GM20000 (cell line): ENCODE measurements around the gene SEL1L.

ENCODE experiments used
- DNase-seq: peaks from one replicate; pipeline ENCODE4 v3.0.0; 2012; ENCODE audit warnings: low spot score
- CTCF ChIP-seq: IDR thresholded peaks from 2 replicates; pipeline ENCODE4 v1.5.1; 2012; ENCODE audit warnings: mild to moderate bottlenecking, control low read depth; ENCODE audit errors: extremely low read depth, missing control alignments

Gene SEL1L

DNA sequence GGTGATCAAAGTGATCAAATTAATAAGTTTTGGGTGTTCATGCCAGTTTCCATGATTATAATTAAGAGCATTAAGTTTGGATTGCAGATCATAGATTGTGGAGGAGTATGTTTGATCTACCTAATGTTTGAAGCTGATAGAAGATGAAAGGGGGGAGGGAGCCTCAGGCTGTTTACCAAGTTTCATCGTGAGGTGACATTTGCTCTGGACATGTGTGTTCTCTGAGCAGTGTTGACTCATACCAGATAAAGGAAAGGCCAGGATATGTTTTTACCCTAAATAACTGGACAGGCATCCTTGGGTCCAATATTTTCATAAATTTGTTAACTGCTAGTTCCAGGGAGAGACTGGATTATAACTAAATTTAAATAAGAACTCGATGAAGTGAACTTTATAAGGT, 3.5 kb upstream of the SEL1L start:
- TF ChIP-seq CTCF: no peak

DNA sequence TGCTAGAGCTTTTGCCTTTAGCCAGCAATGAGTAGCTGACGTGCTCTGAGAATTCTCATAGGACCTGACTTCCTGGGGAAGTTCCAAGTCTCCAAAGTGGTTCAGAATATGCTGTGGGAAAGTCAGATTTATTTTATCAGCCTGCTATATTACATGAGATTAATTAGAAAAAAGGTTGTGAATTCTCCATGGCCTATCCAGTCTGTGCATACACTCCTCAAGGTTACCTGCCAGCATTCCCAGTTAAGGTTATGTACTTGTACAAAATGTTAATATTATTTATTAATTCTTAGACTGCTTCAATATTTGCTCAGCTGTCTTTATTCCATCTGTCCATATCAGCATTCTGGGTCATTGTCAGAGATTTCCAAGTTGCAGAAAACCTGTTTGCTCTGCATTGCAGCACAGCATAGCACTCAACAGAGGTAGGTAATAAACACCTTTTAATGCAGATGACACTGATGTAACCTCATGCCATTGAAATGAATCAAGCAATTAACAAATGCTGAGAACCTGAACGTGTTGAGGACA, 2.7 kb upstream of the SEL1L start:
- DNase-seq: no peak
- TF ChIP-seq CTCF: no peak

More for the DNA sequence above, 3.5 kb upstream of the SEL1L start:
- DNase-seq: no peak

DNA sequence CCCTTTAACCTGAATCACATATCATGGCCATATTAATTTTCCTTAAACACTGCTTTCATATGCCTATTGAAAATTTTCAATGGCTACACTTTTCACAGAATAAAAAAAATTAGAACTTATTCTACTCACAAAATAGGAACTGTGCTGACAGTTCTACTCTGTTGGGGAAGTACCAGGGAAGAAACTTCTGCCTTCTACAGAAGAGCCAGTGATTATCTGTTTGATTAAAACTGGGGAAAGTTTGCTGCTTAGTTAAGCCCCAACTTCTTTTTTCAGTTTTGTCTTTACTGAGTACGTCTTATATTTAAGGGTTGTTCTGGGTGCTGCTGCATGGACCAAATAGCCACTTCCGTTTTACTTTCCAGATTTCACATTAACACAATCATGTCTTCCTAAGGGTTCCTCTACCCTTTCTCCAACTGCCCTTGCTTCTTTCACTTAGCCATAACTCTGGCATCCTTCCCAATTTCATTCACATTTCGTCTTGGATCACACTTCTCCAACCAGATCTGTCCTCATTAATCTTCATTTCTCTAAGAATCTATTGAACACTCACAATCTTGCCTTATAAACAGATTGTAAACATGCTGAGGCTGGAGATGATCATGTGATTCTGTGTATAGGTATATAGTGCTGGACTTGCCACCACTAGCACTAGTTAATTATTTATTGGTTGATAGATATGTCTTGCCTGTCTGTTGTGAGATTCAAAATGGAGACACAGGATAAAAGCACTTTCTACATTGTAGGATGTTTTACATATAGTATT, 1.9 kb upstream of the SEL1L start:
- peak; percentile 20 for DNase-seq
- TF ChIP-seq CTCF: no peak

- DNase-seq: no peak
- no peak for TF ChIP-seq CTCF
Measured at GRCh38 chr14:81534510-81535074, 939 bp upstream of the SEL1L start.

DNA sequence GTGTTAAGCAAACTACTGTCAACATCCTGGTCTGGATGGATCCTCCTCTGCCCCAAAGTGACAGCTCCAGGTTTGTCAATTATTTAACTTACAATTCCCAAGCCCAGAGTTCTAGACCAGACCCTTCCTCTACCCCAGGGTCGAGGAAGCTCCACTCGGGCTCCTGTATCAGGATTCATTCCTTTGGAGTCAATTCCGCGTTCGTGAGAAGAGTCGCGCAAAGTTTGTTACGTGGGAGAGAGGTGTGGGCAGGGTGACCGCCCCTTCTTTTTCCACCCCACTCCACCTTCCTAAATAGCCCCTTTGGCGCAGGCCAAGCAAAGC, 479 bp downstream of the SEL1L start:
- no peak for DNase-seq
- no peak for TF ChIP-seq CTCF

DNA sequence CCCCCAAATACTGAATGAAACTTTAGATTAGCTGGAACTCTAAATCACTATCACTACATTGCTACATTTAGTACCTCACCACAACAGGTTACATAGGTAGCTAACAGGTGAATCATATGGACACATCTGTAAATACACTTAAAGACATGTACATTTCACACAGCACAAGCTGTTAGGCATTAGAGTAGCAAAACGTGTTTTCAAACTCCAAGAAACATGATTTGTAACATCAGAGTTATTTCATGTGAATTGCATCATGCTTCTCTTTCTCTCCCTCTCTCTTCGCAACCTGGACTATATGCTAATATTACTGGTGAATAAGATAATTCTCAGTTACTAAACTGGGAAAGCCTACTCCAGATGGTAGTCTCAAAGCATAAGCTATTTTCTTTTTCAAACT, 4.3 kb downstream of the SEL1L start:
- TF ChIP-seq CTCF: no peak
- DNase-seq: no peak

DNA sequence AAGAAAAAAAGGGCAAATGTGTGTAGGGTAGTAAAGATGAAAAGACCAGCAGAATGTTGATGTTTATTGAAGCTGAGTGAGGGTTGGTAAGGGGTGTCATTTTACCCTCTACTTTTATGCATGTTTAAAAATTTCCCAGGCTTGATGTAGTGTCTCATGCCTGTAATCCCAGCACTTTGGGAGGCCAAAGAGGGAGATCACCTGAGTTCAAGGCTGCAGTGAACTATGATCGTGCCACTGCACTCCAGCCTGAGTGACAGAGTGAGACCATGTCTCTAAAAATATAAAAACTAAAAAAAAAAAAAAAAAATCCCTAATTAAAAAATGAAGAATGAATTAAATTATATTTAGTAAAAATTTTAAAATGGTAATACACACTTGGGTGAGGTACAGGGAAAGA, 8.5 kb downstream of the SEL1L start:
- no peak for TF ChIP-seq CTCF
- no peak for DNase-seq
